Measurements from ENCODE around the gene TSSK1B.

DNA sequence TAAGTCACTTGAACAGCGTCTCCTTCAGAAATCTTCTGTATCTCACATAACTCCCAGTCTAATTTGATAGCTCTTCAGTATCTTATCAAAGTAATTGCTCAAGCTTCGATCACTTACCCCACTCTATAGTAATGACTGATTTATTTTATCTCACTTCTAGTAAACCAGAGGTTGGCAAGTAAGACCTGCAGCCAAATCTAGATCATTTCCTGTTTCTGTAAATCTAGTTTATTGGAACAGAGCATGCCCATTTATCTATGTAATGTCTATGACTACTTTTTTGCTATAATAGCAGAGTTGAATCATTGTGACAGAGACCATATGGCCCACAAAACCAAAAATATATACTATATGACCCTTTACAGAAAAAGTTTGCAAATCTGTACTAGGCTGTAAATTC lies 40.1 kb downstream of the TSSK1B start:
- TF ChIP-seq HDAC2 (IDR thresholded peaks at IDR 0.05; ENCODE audit: borderline replicate concordance in 1 of 2, low read depth in 2 of 2, low read length in 2 of 2) (no peak), POLR2A (IDR thresholded peaks at IDR 0.05; ENCODE audit: control extremely low read depth in 1 of 2, low read depth in 2 of 2, low read length in 2 of 2) (no peak), CEBPB (IDR thresholded peaks at IDR 0.05; ENCODE audit: low read depth, low read length) (no peak), ASH2L (IDR thresholded peaks at IDR 0.05; ENCODE audit: low read length) (no peak), POLR2AphosphoS5 (IDR thresholded peaks at IDR 0.05; ENCODE audit: low read depth, low read length) (no peak), MAFK (IDR thresholded peaks at IDR 0.05; ENCODE audit: low read depth, low read length) (no peak), GABPA (IDR thresholded peaks at IDR 0.05; ENCODE audit: borderline replicate concordance, insufficient read depth, low read length) (no peak), SIN3A (conservative IDR thresholded peaks at IDR 0.05 in 1 of 2, IDR thresholded peaks at IDR 0.05 in 1 of 2; ENCODE audit: low read depth in 1 of 2, low read length in 2 of 2) (no peak), ZNF274 (IDR thresholded peaks at IDR 0.05; ENCODE audit: borderline replicate concordance, extremely low read depth, low read length) (no peak)
- TF ChIP-seq, protein P1, sequence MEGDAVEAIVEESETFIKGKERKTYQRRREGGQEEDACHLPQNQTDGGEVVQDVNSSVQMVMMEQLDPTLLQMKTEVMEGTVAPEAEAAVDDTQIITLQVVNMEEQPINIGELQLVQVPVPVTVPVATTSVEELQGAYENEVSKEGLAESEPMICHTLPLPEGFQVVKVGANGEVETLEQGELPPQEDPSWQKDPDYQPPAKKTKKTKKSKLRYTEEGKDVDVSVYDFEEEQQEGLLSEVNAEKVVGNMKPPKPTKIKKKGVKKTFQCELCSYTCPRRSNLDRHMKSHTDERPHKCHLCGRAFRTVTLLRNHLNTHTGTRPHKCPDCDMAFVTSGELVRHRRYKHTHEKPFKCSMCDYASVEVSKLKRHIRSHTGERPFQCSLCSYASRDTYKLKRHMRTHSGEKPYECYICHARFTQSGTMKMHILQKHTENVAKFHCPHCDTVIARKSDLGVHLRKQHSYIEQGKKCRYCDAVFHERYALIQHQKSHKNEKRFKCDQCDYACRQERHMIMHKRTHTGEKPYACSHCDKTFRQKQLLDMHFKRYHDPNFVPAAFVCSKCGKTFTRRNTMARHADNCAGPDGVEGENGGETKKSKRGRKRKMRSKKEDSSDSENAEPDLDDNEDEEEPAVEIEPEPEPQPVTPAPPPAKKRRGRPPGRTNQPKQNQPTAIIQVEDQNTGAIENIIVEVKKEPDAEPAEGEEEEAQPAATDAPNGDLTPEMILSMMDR (IDR thresholded peaks at IDR 0.05; ENCODE audit: control extremely low read depth in 1 of 3, insufficient read depth in 1 of 3, low read depth in 1 of 3, low read length in 3 of 3): no peak
- TF ChIP-seq, protein P2, sequence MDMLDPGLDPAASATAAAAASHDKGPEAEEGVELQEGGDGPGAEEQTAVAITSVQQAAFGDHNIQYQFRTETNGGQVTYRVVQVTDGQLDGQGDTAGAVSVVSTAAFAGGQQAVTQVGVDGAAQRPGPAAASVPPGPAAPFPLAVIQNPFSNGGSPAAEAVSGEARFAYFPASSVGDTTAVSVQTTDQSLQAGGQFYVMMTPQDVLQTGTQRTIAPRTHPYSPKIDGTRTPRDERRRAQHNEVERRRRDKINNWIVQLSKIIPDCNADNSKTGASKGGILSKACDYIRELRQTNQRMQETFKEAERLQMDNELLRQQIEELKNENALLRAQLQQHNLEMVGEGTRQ (IDR thresholded peaks at IDR 0.05; ENCODE audit: low read length): no peak
- TF ChIP-seq, protein P3, sequence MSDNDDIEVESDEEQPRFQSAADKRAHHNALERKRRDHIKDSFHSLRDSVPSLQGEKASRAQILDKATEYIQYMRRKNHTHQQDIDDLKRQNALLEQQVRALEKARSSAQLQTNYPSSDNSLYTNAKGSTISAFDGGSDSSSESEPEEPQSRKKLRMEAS (IDR thresholded peaks at IDR 0.05): no peak
